ENCODE data around the gene TMEM87B. TPM values are rescaled to one million over a fixed set of nuclear protein-coding genes. Genes with fewer than 3 reads are reported as not detected.

Gene TMEM87B
- total RNA-seq, 1 experiment from 2014 or later: 10.6 TPM

GRCh38 chr2:112121682-112122254 lies 66.7 kb downstream of the TMEM87B start:
- ChIA-PET CTCF (interaction anchor here (0.6 to 1.8 kb wide), 13 partner anchors 9 to 381 kb away, joined by 3 to 15 read pairs (median 3); partner anchors contain the start of genes RGPD8 and ZC3H8), POLR2A (interaction anchor here (0.6 to 0.7 kb wide), 2 partner anchors 152 to 312 kb away, joined by 3 read pairs; partner anchors contain the start of gene RGPD8)
- Mint-ChIP-seq H3K9me3 (peaks cover 27% of the 10 kb centered on the region), H3K27me3 (ENCODE audit: low read depth) (no peaks in the 10 kb centered on the region; the same call in 1 of the 2 replicates), H3K27ac (no peak overlapping the region), H3K36me3 (peaks cover 4% of the 10 kb centered on the region), H3K4me3 (no peak overlapping the region), H3K4me1 (no peaks in the 10 kb centered on the region)
- ATAC-seq (no peak), DNase-seq (ENCODE audit: low spot score) (no peak)
- TF ChIP-seq ZSCAN18 (CRISPR knock-in tag; IDR thresholded peaks at IDR 0.05) (no peak), CTCF (IDR thresholded peaks at IDR 0.05) (0 out of 2 replicates have a peak, but pooled peaks have one; percentile 39)

DNA sequence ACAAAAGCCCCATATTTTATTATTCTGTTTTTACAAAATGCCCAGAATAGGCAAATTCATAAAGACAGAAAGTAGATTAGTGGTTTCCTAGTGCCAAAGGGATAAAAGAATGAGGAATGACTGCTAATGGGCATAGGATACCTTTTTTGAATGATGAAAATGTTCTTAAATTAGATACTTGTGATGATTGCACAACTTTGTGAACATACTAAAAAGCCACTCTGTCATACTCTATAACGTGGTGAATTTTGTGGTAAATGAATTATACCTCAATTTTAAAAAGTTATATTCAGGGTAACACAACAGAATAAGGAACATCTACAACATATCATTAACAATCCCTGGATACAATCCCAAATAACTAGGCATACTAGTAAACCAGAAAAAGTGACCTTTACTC lies 74.0 kb downstream of the TMEM87B start:
- ATAC-seq: no peak
- Mint-ChIP-seq H3K9me3 (peaks cover 41% of the 10 kb centered on the region), H3K4me1 (no peaks in the 10 kb centered on the region), H3K4me3 (no peak overlapping the region), H3K27ac (no peak overlapping the region), H3K27me3 (ENCODE audit: low read depth) (no peaks in the 10 kb centered on the region; the same call in 1 of the 2 replicates), H3K36me3 (no peaks in the 10 kb centered on the region)
- ChIA-PET POLR2A (no interaction called here), CTCF (no interaction called here)
- DNase-seq (ENCODE audit: low spot score): no peak
- no peak for TF ChIP-seq MYBL2 (CRISPR knock-in tag; IDR thresholded peaks at IDR 0.05)

DNA sequence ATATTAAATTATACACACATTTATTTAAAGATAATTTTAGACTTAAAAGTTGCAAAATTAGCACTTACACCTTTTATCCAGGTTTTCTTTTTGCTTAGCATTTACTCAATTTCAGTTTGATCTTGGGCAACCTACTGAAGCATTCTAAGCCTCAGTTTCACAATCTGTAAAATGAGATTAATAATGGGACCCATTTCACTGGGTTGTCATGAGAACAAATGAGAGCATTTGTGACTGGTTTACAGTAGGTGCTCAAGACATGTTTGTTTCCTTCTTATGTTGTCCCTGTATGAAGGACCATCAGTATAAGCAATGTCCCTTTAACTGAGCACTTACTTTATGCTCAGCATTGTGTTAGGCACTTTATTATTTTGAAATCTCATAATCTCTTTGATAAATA lies 78.3 kb downstream of the TMEM87B start:
- Mint-ChIP-seq H3K27ac (no peak overlapping the region), H3K27me3 (ENCODE audit: low read depth) (peaks cover 32% of the 10 kb centered on the region), H3K4me3 (no peak overlapping the region), H3K4me1 (peaks cover 7% of the 10 kb centered on the region), H3K36me3 (no peaks in the 10 kb centered on the region), H3K9me3 (peaks cover 18% of the 10 kb centered on the region)
- no peak for ATAC-seq
- ChIA-PET POLR2A (no interaction called here), CTCF (no interaction called here)
- no peak for DNase-seq (ENCODE audit: low spot score)
- no peak for TF ChIP-seq JAZF1 (CRISPR knock-in tag; IDR thresholded peaks at IDR 0.05)
- TF ChIP-seq, protein P1, sequence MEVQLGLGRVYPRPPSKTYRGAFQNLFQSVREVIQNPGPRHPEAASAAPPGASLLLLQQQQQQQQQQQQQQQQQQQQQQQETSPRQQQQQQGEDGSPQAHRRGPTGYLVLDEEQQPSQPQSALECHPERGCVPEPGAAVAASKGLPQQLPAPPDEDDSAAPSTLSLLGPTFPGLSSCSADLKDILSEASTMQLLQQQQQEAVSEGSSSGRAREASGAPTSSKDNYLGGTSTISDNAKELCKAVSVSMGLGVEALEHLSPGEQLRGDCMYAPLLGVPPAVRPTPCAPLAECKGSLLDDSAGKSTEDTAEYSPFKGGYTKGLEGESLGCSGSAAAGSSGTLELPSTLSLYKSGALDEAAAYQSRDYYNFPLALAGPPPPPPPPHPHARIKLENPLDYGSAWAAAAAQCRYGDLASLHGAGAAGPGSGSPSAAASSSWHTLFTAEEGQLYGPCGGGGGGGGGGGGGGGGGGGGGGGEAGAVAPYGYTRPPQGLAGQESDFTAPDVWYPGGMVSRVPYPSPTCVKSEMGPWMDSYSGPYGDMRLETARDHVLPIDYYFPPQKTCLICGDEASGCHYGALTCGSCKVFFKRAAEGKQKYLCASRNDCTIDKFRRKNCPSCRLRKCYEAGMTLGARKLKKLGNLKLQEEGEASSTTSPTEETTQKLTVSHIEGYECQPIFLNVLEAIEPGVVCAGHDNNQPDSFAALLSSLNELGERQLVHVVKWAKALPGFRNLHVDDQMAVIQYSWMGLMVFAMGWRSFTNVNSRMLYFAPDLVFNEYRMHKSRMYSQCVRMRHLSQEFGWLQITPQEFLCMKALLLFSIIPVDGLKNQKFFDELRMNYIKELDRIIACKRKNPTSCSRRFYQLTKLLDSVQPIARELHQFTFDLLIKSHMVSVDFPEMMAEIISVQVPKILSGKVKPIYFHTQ (CRISPR knock-in tag; IDR thresholded peaks at IDR 0.05): no peak
- TF ChIP-seq ZNF396 (CRISPR knock-in tag; IDR thresholded peaks at IDR 0.05; ENCODE audit: borderline replicate concordance): no peak
- TF ChIP-seq ZNF219 (CRISPR knock-in tag; IDR thresholded peaks at IDR 0.05; ENCODE audit: borderline replicate concordance): no peak
- no peak for TF ChIP-seq MXD4 (CRISPR knock-in tag; IDR thresholded peaks at IDR 0.05; ENCODE audit: borderline replicate concordance)
- TF ChIP-seq NFATC4 (CRISPR knock-in tag; IDR thresholded peaks at IDR 0.05): no peak
- TF ChIP-seq E2F5 (CRISPR knock-in tag; IDR thresholded peaks at IDR 0.05): no peak
- TF ChIP-seq RORB (CRISPR knock-in tag; IDR thresholded peaks at IDR 0.05): no peak
- no peak for TF ChIP-seq HMGA2 (CRISPR knock-in tag; IDR thresholded peaks at IDR 0.05)
- TF ChIP-seq, protein P2, sequence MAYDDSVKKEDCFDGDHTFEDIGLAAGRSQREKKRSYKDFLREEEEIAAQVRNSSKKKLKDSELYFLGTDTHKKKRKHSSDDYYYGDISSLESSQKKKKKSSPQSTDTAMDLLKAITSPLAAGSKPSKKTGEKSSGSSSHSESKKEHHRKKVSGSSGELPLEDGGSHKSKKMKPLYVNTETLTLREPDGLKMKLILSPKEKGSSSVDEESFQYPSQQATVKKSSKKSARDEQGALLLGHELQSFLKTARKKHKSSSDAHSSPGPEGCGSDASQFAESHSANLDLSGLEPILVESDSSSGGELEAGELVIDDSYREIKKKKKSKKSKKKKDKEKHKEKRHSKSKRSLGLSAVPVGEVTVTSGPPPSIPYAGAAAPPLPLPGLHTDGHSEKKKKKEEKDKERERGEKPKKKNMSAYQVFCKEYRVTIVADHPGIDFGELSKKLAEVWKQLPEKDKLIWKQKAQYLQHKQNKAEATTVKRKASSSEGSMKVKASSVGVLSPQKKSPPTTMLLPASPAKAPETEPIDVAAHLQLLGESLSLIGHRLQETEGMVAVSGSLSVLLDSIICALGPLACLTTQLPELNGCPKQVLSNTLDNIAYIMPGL (CRISPR knock-in tag; IDR thresholded peaks at IDR 0.05): no peak
- TF ChIP-seq ZNF512 (CRISPR knock-in tag; IDR thresholded peaks at IDR 0.05; ENCODE audit: borderline replicate concordance): no peak
- TF ChIP-seq MAX (CRISPR knock-in tag; IDR thresholded peaks at IDR 0.05): no peak
- TF ChIP-seq, protein P3, sequence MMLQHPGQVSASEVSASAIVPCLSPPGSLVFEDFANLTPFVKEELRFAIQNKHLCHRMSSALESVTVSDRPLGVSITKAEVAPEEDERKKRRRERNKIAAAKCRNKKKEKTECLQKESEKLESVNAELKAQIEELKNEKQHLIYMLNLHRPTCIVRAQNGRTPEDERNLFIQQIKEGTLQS (CRISPR knock-in tag; conservative IDR thresholded peaks at IDR 0.05): no peak
- TF ChIP-seq FOXJ3 (CRISPR knock-in tag; IDR thresholded peaks at IDR 0.05; ENCODE audit: borderline replicate concordance): no peak
- no peak for TF ChIP-seq ERG (CRISPR knock-in tag; IDR thresholded peaks at IDR 0.05)
- no peak for TF ChIP-seq IRF2 (CRISPR knock-in tag; IDR thresholded peaks at IDR 0.05; ENCODE audit: borderline replicate concordance, low read depth)
